AG04450 (cell line): ENCODE results near the gene TICAM2. TPM values are rescaled to one million over a fixed set of nuclear protein-coding genes. Genes with fewer than 3 reads are reported as not detected.
A peak's percentile ranks its signal among the peaks of the same experiment; 100 is the strongest.

ENCODE experiments used
- CTCF ChIA-PET: fragments of 300-600, 350-600 bp; formaldehyde crosslinking; extraction: SDS; loops from one replicate; lab custom pipeline; 2022; ENCODE audit warnings: antibody characterized with exemption, inconsistent platforms; lab: Charles Lee
- POLR2A ChIA-PET: fragments of 350-600 bp; formaldehyde crosslinking; extraction: SDS; loops from one replicate; lab custom pipeline; 2021; ENCODE audit warnings: antibody characterized with exemption, inconsistent platforms; lab: Yijun Ruan, JAX
- DNase-seq: peaks from one replicate; pipeline ENCODE4 v3.0.0-alpha.2; 2011; ENCODE audit warnings: low read depth, low spot score
- H3K27ac ChIP-seq: one replicate; pipeline ENCODE4 v1.5.1; 2012; ENCODE audit warnings: low read depth, low read length, control low read depth
- H3K27me3 ChIP-seq: one replicate; pipeline ENCODE4 v1.6.0; 2012; ENCODE audit warnings: low read length; ENCODE audit not compliant: control insufficient read depth, insufficient read depth
- H3K4me3 ChIP-seq: 2 replicates; pipeline ENCODE4 v1.5.1; 2011; ENCODE audit warnings: mild to moderate bottlenecking, low read depth, low read length, control low read depth
- H3K9me3 ChIP-seq: 2 replicates; pipeline ENCODE4 v1.5.1; 2012; ENCODE audit warnings: low read length; ENCODE audit not compliant: control insufficient read depth, insufficient read depth
- CTCF ChIP-seq: IDR thresholded peaks from 2 replicates; pipeline ENCODE4 v1.5.1; 2011; ENCODE audit warnings: low read depth, low read length, control low read depth, inconsistent platforms
- polyA plus RNA-seq: library from polyadenylated mRNA; depleted of rRNA; stranded (reverse); fragments of >200 nt; gene quantifications from 2 replicates; pipeline ENCODE4 v1.2.3, GENCODE V29; 2011

The TICAM2 gene
- polyA plus RNA-seq, 1 experiment = 4.3 TPM

- Histone ChIP-seq H3K9me3 (no peaks in the 10 kb centered on the region), H3K27me3 (no peaks in the 10 kb centered on the region), H3K4me3 (no peak overlapping the region), H3K27ac (no peak overlapping the region)
- TF ChIP-seq CTCF = no peak
- ChIA-PET CTCF (no interaction called here), POLR2A (no interaction called here)
- no peak for DNase-seq
These were observed 49.2 kb downstream of the TICAM2 start for GRCh38 chr5:115553082-115553481.

DNA sequence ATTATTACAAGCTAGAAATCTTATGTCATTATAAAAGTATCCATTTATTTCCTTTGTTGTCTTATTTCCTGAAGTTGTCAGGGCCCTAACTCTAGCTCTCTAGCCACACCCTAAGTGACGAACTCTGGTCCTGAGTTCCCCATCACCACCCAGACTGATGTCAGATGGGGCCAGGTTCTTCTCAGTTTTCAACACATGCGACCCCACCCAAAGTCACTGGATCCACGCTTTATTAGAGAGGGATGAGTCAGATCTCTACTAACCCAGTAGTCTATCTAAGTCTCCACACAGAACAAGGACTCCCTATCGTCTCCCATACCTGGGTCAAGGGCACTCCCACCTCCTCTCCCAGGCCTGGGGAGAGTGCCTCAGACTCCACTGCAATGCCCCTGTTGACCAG is 50.9 kb downstream of the TICAM2 start:
- ChIA-PET POLR2A (no interaction called here), CTCF (interaction anchor here (0.6 to 2.4 kb wide), 4 partner anchors 49 to 279 kb away, joined by 3 to 9 read pairs (median 6); no protein-coding TSS in a partner anchor)
- no peak for TF ChIP-seq CTCF
- Histone ChIP-seq H3K9me3 (no peaks in the 10 kb centered on the region; the same call in 1 of the 2 replicates), H3K4me3 (no peak overlapping the region), H3K27me3 (no peaks in the 10 kb centered on the region), H3K27ac (no peak overlapping the region)
- no peak for DNase-seq

DNA sequence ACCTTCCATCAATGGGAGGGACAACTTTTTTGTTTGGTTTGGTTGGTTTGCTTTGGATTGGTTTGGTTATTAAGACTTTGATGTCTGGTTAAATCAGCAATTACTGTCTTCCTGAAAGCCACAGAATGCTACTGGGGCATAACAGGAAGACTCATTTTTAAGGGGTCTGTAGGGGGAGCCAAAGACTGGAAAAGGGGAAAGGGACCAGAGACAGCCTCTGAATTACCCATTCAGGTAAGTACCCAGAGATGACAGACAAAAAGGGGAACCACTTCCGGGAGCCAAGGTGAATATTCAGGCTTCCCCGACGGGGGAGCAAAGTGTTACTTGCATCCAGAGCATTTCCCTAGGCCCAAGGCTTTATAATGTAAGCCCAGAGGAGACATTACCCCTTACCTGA is 53.1 kb downstream of the TICAM2 start:
- peak; percentile 46 for TF ChIP-seq CTCF
- DNase-seq = no peak
- Histone ChIP-seq H3K4me3 (no peak overlapping the region), H3K27me3 (no peaks in the 10 kb centered on the region), H3K9me3 (peaks cover 6% of the 10 kb centered on the region), H3K27ac (no peak overlapping the region)
- POLR2A ChIA-PET = no interaction called here
- CTCF ChIA-PET = no interaction called here

DNA sequence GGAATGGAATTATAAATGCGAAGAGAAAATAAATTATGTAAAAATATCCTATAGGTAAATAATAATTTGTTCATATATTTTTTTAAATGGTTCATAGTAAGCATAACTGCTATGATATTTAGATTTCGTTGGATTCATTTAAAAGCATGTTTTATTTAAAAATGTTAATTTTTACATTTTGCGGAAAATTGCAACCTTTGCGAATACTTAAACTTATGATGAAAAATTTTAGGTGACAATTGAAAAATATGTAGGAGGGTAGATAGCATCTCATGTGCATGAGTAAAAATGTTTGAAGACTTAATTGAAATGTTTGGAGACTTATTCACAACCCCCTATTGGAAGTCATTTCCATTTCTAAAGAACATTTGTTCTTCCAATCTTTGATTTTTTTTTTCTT is 53.6 kb downstream of the TICAM2 start:
- Histone ChIP-seq H3K9me3 (peaks cover 6% of the 10 kb centered on the region), H3K4me3 (no peak overlapping the region), H3K27me3 (no peaks in the 10 kb centered on the region), H3K27ac (no peak overlapping the region)
- no peak for DNase-seq
- ChIA-PET CTCF (no interaction called here), POLR2A (no interaction called here)
- TF ChIP-seq CTCF = no peak

- no peak for TF ChIP-seq CTCF
- ChIA-PET POLR2A (interaction anchor here (0.9 to 2.1 kb wide), 3 partner anchors 10 to 236 kb away, joined by 3 to 10 read pairs (median 4); no protein-coding TSS in a partner anchor), CTCF (interaction anchor here (0.7 to 0.9 kb wide), 3 partner anchors 26 to 236 kb away, joined by 3 to 5 read pairs (median 3); no protein-coding TSS in a partner anchor)
- DNase-seq = no peak
- Histone ChIP-seq H3K27me3 (no peaks in the 10 kb centered on the region), H3K9me3 (peaks cover 6% of the 10 kb centered on the region), H3K27ac (no peak overlapping the region), H3K4me3 (no peak overlapping the region)
These were observed 56.9 kb downstream of the TICAM2 start for GRCh38 chr5:115545351-115545882.
